Measurements from ENCODE around the gene USH2A.

USH2A gene

DNA sequence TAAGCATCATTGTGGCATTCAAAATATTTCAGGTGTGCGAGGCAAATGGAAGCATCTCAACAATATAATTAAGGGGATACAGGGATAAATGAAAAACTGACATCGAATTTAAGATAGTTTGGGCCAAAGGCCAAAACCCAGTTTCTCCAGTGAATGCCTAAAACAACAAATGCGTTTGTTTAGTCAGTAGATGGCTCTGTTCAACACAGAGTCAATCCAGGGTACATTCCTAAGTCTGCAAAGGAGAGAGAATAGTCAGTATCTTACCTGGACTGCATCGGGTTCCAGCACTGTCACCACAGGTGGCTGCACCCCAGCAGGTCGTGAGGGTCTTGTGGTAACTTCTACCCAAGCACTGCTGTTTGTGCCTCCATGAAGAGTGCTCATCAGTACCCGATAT, 535.1 kb downstream of the USH2A start:
- no peak overlapping the region for H3K4me3 ChIP-seq (ENCODE audit: low read depth, low read length)

DNA sequence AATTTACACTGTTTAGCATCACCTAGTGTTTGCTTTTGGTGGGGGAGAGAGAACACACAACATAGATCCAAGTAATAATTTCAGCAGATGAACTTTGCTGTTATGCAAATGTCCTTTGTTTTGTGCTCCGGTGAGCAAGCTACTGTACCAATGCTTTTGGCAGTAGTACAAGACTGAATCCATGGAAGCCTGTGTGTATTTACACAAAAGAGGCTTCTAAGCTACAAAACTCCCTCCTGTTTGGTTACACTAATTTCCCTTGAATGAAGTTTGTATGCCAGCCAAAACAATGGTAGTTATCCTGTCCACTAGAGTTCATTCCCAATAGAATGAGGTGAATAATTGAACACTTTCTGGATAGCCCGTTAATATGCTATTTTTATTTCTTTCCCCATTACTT, 535.6 kb downstream of the USH2A start:
- H3K4me3 ChIP-seq (ENCODE audit: low read depth, low read length), result no peak overlapping the region

DNA sequence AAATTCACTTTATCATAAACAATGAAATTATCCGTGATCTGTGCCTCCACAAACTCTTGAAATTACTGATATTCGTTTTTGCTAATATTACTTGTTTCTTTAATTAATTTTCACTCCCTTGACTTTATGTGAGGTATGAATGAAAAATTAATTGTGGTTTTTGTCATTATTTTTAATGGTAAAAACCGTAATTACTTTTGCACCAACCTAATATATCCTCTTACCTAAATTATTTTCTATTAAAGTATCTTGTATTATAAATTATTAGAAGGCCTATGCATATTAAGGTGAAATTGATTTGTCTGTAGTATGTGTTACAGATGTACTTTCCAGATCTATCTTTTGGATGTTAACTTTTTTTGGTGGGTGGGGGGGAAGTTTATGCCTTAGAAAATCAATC, 540.2 kb downstream of the USH2A start:
- H3K4me3 ChIP-seq (ENCODE audit: low read depth, low read length), result no peak overlapping the region

DNA sequence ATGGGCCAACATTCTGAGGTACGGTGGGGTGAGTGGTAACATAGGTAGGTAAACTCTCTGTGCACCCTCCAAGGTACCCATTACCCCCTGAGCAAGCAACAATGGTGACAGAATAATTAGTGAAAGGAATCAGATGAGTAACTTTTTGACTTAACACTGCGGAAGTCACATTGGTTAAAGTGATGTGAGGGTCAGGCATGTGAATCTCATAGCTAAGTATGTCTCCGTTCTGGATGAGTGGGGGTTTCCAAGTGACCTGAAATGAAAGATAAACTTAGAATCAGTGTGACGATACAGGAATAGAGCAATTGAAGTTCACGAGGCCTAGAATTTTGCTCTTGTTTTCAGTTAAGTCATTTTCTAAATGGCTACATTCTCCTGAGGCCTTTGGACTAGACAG, 544.4 kb downstream of the USH2A start:
- H3K4me3 ChIP-seq (ENCODE audit: low read depth, low read length), result no peak overlapping the region

DNA sequence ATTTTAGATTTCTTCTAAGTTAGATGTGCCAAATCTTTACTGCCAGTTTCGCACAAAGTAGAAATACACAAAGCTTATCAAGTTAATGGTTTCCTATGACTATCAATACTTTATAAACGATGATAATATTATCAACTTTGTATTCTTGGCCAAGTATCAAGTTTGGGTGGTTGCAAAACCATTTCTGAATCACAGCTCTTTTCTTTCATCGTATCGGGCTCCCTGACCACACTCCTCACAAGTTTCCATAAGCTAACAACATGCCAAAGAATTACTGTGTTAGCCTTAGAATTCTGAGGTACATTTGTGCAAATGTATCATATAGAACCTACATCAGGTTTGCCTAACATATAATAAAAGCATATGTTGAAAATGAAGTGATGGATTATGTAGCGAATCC, 545.1 kb downstream of the USH2A start:
- H3K4me3 ChIP-seq (ENCODE audit: low read depth, low read length), result no peak overlapping the region

DNA sequence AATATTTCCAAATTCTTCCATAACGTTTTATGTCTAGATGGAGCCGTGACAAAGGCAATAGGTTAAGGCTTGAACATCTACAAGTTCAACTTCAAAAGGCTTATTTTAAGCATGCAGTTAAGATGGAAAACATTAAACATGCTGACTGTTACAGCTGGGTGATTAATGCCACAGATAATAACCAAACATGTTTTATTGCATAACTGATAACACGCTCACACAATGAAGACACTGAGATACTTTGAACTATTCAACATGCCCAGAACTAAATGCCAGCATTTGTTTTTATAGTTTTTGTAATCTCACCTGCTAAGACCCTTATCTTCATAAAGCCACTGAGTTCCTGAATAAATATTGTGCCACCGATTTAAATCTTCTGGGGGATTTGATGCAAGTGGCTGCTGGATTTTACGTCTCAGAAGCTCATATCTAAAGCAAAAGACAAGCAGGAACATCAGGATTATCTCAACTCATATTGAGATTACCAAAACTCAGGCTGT, 545.7 kb downstream of the USH2A start:
- H3K4me3 ChIP-seq (ENCODE audit: low read depth, low read length), result no peak overlapping the region

DNA sequence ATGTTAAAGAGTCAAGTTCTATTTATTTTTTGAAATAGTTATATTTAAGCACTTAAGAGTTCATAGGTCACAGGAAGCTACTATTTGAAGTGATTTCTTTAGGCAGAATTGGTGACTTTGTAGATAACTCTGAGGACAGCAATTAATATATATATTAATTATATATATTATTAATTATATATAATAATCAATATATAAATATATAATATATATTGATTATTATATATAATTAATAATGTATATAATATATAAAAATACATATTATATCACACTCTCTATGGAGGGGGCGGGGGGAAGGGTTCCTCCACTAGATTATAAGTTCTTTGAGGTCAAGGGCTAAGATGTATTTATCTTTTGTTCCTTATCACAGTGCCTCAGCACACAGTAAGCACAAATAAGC, 547.5 kb downstream of the USH2A start:
- no peak overlapping the region for H3K4me3 ChIP-seq (ENCODE audit: low read depth, low read length)

DNA sequence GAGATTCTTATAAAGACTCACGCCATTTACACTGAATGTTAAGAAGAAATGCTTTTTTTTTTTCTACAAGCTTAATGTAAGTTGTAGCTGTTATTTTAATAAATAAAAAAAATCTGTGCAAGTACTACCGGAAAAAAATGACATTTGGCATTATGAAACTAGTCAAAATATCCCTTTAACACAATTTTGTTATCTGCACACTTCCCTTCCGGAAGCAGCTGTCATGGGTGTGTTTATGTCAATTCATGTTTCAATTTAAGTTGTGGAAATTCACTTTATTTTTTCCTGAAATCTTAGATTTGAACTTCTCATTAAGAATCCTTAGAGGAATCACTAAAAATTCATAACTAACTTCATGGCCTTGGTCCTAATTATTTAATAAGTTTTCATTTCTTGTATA, 548.0 kb downstream of the USH2A start:
- H3K4me3 ChIP-seq (ENCODE audit: low read depth, low read length), result no peak overlapping the region

DNA sequence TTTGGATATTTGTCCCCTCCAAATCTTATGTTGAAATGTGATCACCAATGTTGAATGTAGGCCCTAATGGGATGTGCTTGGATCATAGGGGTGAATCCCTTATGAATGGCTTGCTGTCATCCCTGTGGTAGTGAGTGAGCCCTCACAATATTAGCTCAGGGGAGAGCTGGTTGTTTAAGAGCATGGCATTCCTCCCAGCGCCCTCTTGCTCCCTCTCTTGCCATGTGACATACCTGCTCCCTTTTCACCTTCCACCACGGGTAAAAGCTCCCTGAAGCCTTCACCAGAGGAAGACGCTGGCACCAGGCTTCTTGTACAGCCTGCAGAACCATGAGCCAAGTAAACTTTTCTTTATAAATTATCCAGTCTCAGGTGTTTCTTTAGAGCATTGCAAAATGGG, 550.6 kb downstream of the USH2A start:
- H3K4me3 ChIP-seq (ENCODE audit: low read depth, low read length), result no peak overlapping the region

DNA sequence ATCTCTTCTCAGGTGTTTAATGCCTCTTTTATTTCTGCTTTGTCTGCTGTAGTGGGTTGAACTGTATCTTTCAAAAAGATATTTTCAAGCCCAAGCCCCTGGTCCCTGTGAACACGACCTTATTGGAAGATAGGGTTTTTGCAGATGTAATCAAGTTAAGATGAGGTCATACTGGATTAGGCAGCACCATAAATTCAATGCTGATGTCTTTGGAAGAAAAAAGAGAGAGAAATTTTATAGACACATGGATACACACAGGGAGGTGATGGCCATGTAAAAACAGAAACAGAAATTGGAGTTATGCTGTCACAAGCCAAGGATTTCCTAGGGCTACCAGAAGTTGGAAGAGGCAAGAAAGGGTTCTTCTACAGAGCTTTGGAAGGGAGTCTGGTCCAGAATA, 554.7 kb downstream of the USH2A start:
- no peak overlapping the region for H3K4me3 ChIP-seq (ENCODE audit: low read depth, low read length)

DNA sequence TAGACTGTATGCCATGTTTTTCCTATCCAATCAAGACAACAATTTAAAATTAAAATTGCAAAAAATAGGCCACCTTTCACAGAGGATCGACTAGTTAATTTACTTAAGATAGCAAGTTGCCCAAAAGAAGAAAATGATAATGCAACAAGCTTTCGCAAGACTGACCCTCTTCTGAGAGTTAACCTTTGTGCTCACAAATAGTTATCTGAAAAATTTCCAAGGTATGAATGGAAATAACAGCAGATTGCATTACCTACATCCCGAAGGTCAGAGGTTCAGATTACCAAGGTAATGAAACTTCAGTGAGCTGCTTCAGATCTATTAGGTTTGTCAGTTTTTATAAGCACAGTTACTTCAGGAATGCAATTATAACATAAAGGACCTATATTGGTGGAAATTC, 558.2 kb downstream of the USH2A start:
- H3K4me3 ChIP-seq (ENCODE audit: low read depth, low read length), result no peak overlapping the region

DNA sequence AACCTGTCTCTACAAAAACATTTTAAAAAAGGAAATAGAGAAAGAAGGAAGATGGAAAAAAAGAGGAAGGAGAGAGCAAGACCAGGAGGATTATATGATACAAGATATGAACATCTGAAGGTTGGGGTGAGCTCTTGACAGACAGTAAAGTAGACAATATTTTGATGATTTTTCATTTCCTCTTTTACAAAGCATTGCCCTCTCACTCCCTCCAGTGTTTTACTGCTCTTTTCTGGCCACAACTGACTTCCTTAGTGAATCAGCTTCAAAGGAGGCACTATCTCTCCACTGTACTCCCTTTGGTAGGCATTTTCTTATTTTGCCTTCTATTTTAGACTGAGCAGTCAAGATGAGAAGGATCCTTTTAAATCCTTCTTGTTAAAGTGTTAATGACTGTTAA, 559.5 kb downstream of the USH2A start:
- no peak overlapping the region for H3K4me3 ChIP-seq (ENCODE audit: low read depth, low read length)

DNA sequence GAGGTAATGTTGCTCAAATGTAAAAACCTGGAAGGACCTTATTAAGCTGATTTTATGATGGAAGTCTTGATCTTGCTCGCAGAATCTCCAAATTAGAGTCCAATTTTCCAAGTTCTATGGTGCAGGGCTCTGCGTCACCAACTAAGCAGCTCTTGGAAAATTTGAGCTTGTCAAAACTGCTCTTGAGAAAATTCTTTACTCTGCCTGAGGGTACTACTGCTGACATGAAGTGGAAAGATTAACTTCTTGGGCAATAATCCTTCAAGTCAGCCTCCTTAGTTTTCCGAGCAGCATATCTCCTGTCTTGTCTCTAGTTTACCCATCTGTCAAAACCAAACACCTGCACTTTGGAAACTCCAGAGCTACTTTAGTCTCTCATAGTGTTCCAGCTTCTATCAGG, 562.4 kb downstream of the USH2A start:
- H3K4me3 ChIP-seq (ENCODE audit: low read depth, low read length), result no peak overlapping the region

DNA sequence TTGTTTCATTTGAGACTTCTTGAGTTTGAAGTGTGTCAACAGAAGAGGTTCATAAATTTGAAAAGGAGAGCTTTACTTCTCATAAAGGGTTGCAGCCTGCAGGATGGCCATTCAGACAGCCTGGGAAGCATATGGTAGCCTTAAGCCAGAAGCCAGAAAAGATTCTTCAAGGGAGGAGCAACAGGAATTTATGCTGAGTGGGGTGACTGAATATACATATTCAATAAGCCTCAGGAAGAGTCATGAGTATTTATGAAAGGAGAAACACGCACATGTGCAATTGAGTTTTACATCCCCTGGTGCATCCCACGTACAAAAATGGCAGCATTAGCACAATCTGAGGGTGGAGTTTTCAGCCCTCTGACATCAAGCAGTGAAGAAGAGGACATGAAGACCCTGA, 565.9 kb downstream of the USH2A start:
- H3K4me3 ChIP-seq (ENCODE audit: low read depth, low read length), result no peak overlapping the region

DNA sequence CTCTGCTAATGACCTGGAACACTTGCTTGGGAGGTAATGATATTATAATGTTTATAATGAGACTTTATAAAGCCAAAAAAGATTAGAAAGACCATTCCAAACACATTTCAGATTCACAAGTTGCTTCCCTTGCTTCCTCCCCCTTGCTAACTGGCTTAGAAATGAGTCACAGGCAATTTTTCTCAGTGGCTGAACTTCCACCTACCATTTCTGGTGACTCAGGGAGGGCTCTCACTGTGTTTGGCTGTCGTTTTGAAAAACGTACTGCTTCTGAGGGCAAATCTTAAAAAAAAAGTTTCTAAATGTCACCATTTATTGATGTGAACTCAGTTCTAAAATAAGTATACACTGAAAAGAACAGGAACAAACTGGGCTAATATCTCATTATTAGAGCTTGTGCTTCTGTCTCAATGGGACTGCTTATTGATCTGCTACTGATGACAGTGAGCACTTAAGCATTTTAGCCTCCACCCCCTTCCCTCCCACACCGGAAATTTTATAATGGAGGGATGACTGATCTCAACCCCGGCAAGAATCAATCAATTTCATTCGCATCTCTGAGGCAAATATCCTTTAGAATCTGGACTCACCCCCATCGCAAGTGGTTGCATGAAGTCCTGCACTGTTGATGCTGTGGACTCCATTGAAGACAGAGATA, 577.9 kb downstream of the USH2A start:
- H3K4me3 ChIP-seq (ENCODE audit: low read depth, low read length), result no peak overlapping the region

DNA sequence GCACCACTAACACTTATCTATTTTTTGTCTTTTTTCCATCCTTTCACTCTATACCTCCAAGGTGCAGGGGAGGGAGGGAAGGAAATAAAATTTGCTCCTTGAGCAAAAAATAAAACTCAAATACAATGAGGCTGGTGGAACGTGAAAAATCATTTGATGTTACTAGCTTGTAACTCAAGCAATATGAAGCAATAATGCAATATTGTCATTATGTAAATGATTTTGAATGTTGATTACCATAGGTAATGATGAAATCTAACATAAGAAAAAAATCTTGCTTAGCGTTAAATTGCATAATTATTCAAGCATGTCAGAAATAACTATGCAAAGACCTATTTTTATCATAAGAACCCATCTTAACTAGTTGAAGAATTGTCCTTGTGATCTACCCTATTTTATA, 578.5 kb downstream of the USH2A start:
- H3K4me3 ChIP-seq (ENCODE audit: low read depth, low read length), result no peak overlapping the region

DNA sequence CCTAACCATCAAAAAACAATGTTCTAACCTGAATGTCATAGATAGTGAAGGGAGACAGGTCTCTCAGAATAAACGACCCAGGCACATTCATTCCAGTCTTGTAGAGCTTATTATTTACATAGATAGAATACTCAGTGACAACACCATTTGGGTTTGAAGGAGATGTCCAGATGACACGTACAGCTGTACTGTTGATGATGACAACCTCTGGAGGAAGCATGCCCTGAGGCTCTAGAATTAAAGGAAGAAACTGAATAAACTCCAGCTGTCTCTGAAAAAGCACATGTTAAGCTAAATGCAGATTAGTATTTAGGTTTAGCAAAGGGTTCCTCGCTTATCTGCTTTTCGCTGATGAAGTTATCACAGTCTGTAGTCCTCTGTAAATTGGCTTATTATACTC, 579.0 kb downstream of the USH2A start:
- no peak overlapping the region for H3K4me3 ChIP-seq (ENCODE audit: low read depth, low read length)

DNA sequence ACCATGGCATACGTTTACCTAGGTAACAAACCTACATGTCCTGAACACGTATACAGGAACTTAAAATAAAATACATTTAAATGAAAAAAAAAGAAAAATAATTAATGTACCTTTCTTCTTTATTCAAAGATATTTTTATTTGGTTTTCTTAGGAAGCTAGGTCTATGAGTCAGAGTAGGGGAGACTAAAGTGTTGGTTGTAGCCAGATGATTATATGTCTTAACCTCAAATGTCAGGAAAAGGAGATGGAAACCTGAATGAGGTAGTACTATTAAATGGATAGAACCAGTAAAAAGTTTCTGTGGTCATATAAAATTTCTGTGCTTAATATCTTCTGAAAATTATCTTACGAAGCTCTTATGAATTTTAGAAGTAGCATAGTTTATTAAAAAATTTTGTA, 580.3 kb downstream of the USH2A start:
- no peak overlapping the region for H3K4me3 ChIP-seq (ENCODE audit: low read depth, low read length)

DNA sequence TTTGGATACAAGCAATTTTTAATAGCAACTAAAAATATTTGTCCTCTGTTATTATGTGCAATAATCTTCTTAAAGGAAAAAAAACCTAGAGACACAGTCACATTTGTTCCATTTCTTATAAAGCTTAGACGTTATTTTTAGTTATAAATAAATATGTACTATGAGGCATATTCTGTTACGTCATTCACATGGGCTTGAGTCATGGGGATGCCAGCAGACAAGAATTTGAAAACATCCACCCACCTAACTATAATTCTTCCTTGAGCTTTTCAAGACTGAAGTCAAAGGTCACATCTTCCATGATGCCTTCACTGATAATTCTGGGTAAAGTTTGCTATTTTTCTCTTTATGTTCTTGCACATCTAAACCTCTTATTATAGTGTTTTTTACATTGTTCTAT, 587.3 kb downstream of the USH2A start:
- no peak overlapping the region for H3K4me3 ChIP-seq (ENCODE audit: low read depth, low read length)

DNA sequence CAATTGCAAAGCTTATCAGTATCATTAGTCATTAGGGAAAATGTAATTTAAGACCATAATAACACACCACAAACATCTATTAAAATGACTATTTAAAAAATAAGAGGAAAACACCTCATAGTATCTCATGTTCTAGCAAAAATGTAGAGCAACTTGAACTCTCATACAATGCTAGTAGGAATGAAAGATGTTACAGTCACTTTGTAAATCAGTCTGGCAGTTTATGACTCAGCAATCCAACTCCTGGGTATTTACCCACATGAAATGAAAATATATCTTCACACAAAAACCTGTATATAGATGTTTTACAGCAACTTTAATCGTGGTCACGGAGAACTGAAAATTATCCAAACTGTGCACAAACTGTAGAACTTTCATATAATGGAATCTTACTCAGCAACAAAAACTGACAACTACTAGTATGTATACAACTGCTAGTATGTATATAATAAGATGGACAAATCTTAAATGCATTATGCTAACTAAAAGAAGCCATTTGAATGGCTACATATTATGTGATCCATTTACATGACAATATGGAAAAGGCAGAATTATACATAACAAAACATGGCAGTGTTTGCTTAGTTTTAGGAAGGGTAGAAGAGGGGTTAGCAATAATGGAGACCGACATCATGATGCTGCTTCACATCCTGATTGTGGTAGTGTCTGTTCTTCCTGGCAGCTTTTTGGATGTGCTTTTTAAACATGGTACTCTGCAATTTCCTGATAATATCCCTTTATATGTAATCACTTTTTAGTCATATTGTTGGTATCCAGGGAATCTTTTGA, 589.1 kb downstream of the USH2A start:
- H3K4me3 ChIP-seq (ENCODE audit: low read depth, low read length), result no peak overlapping the region

DNA sequence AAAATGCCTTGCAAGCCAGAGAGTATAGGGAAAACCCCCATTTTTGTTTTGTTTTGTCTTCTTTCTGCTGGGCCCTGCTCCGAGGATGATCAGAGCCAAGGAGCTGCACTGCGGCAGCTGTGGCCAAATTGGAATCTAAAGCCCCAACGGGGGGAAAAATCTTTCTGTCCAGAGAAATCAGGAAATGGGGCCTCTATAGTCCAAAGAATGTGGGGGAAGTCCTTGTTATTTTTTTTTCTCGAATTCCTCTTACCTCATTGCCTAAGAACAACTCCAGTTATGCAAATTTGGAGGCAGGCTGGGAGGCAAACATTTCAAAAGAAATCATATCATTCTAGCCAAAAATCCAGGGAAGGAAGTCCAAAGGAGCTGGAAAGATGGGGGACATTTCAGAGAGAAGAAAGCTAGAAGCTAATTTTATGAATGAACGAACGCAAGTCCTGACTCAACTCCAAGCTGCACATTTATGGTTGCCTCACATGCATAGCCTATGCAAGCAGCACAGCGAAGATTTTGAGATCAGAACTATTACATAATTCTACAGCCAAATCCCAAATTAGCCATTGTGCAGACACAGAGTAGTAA, 592.9 kb downstream of the USH2A start:
- H3K4me3 ChIP-seq (ENCODE audit: low read depth, low read length), result no peak overlapping the region

DNA sequence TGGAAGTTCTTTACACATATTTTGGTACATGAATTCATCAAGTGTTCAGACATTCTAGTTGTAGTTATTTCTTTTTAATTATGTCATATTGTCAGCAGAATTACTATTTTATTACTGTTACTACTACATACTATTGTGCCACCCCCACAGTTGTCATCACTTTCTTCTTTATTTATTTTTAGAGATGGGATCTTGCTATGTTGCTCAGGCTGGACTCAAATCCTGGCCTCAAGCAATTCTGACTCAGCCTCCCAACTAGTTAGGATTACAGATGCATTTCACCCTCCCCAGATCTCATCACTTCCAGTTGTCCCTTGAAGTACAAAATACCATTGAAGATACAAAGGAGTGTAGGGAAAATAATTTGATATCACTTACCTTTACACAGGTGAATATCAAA, 598.2 kb downstream of the USH2A start:
- H3K4me3 ChIP-seq (ENCODE audit: low read depth, low read length), result no peak overlapping the region

Measured in iPS-11a (cell line).